LNCaP clone FGC (cell line): ENCODE measurements around the gene NSUN6.

Experiments
- DNase-seq: peaks from one replicate; pipeline ENCODE4 v3.0.0-alpha.2; 2011; ENCODE audit warnings: low read depth
- H3K4me3 ChIP-seq: 2 replicates; pipeline ENCODE4 v1.5.1; 2011; ENCODE audit warnings: mild to moderate bottlenecking, low read depth, low read length, control low read depth
- CTCF ChIP-seq: IDR thresholded peaks from 2 replicates; pipeline ENCODE4 v1.5.1; 2012; ENCODE audit warnings: mild to moderate bottlenecking; ENCODE audit not compliant: control insufficient read depth, insufficient read depth; ENCODE audit errors: extremely low read depth

The NSUN6 gene

DNA sequence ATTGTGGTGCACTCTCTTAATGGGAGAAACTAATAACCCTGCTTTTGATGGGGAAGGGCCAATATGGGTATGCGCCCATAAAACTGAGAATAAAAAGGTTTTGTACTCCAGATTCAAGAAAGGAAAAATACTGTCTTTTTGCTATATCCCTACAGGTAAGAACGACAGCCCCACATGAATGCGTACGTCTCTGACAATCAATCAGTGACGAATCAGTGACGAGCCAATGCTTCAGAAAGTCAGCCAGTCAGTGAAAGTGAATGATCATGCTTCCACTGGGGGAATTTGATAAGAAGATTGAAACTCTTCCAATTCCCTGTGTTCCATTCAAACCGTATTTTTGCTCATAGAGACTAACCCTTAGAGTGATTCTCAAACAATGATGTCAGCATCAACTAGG is 34.2 kb upstream of the NSUN6 start:
- TF ChIP-seq CTCF = no peak
- no peak for DNase-seq
- H3K4me3 ChIP-seq = no peak overlapping the region

GRCh38 chr10:18684953-18685352 is 33.6 kb upstream of the NSUN6 start:
- DNase-seq = no peak
- H3K4me3 ChIP-seq = no peak overlapping the region
- no peak for TF ChIP-seq CTCF

DNA sequence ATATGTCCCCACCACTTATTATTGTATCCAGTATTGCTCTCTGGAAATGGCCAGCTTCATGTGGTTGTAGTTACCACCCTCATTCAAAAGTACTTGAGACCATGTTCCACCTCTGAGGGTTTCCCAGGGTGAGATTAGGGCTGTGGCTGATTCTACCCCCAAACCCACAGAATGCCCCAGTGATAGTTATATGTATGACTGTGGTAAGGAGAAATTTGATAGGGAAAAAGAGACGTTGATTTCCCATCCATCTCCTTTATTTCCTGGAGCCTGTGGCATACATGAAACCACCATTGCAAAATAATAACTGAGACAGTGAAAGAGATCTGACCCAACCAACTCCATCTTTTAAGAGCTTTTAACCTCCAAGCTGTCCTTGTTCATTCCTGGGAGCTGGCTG is 33.0 kb upstream of the NSUN6 start:
- DNase-seq = no peak
- H3K4me3 ChIP-seq = no peak overlapping the region
- no peak for TF ChIP-seq CTCF

DNA sequence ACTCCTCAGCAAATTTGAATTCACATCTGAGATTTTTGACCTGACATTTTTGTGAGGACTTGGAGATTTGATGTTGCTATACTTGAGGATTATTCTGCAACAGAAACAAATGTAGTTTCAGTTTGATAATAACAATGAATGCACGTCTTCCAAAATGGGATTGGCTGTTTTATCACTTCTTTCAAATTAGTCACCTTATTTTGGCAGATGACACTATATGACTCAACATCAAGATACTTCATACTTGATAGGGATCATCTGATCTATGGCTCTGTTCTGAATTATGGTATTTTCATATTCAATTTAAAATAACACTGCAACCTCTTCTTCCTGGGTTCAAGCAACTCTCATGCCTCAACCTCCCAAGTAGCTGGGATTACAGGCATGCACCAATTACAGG is 32.0 kb upstream of the NSUN6 start:
- DNase-seq = no peak
- no peak overlapping the region for H3K4me3 ChIP-seq
- TF ChIP-seq CTCF = no peak

DNA sequence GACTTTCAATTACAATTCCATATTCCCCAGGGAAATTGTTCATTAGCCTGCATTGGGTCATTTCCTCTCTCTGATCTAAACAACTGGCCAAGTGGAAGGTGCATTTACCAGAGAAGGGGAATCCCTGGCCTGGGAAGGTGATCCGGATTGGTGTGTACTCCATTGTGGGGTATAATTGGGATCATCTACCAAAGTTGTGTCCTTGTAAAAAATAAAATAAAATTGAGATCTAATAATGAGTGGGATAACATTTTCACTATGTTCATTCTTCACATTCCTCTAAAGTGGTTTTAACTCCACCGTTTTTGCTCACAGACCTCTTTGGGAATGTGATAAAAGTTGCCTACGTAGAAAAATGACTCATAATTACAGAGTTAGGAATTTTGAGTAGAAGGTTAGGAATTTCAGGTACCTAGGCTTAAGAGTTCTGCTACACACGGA is 30.6 kb upstream of the NSUN6 start:
- no peak for TF ChIP-seq CTCF
- no peak for DNase-seq
- no peak overlapping the region for H3K4me3 ChIP-seq

DNA sequence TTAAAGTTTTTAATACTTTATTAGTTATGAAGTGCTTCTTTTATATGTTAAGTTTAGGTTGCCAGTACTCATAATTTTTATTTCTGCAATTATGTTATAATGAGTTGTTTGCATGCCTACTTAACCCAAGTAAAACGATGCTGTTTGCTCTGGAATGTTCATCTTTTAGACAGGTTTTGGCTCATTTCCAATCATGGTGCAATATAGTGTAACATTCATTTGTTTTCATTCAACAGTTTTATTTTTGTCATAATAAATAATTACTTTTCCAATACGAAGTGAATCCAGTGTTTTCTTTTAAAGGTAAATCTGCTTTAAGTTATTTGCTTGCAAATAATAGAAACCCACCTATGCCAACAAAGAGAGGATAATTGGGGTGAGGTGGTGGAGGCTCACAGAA is 30.0 kb upstream of the NSUN6 start:
- TF ChIP-seq CTCF = no peak
- DNase-seq = no peak
- no peak overlapping the region for H3K4me3 ChIP-seq

DNA sequence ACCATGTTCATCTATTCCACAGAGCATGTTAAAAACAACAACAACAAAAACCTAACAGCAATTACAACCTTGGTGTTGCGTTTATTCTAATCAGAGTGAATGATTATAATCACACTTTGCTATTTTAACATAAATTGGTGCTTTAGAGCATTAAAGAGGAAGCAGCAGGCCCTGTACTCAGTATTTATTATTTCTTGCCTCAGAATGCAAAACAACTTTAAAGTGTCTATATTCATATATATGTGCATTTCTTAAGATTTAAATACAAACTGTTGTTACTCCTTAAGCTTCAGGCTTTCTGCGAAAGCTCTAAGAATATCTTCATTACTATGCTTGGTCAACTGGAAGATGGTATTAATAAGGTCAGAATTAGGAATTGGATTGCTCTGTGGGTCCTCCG is 29.4 kb upstream of the NSUN6 start:
- TF ChIP-seq CTCF = no peak
- H3K4me3 ChIP-seq = no peak overlapping the region
- no peak for DNase-seq
